Measurements from ENCODE around the gene PIEZO2. TPM values are rescaled to one million over a fixed set of nuclear protein-coding genes. Genes with fewer than 3 reads are reported as not detected.

Gene PIEZO2
- total RNA-seq, 1 donor, result 1.3 TPM

- no peak for DNase-seq (ENCODE audit: low read depth in 2 of 3, low spot score in 2 of 3)
Observed at GRCh38 chr18:11114653-11115052, 34.7 kb downstream of the PIEZO2 start.

GRCh38 chr18:11113937-11114336, 35.4 kb downstream of the PIEZO2 start:
- no peak for DNase-seq (ENCODE audit: low read depth in 2 of 3, low spot score in 2 of 3)

- no peak for DNase-seq (ENCODE audit: low read depth in 2 of 3, low spot score in 2 of 3)
Observed at GRCh38 chr18:11113046-11113548, 36.3 kb downstream of the PIEZO2 start.

- no peak for DNase-seq (ENCODE audit: low read depth in 2 of 3, low spot score in 2 of 3)
Observed at GRCh38 chr18:11112286-11112685, 37.1 kb downstream of the PIEZO2 start.

- no peak for DNase-seq (ENCODE audit: low read depth in 2 of 3, low spot score in 2 of 3)
Observed at GRCh38 chr18:11110509-11110908, 38.9 kb downstream of the PIEZO2 start.

GRCh38 chr18:11108947-11109346, 40.4 kb downstream of the PIEZO2 start:
- DNase-seq (ENCODE audit: low read depth in 2 of 3, low spot score in 2 of 3), result no peak

GRCh38 chr18:11106894-11107293, 42.5 kb downstream of the PIEZO2 start:
- no peak for DNase-seq (ENCODE audit: low read depth in 2 of 3, low spot score in 2 of 3)

GRCh38 chr18:11105463-11105862, 43.9 kb downstream of the PIEZO2 start:
- no peak for DNase-seq (ENCODE audit: low read depth in 2 of 3, low spot score in 2 of 3)

- DNase-seq (ENCODE audit: low read depth in 2 of 3, low spot score in 2 of 3), result no peak
Observed at GRCh38 chr18:11104307-11104706, 45.1 kb downstream of the PIEZO2 start.

- no peak for DNase-seq (ENCODE audit: low read depth in 2 of 3, low spot score in 2 of 3)
Observed at GRCh38 chr18:11096839-11097750, 52.3 kb downstream of the PIEZO2 start.

GRCh38 chr18:11096411-11096810, 53.0 kb downstream of the PIEZO2 start:
- no peak for DNase-seq (ENCODE audit: low read depth in 2 of 3, low spot score in 2 of 3)

GRCh38 chr18:11095674-11096293, 53.6 kb downstream of the PIEZO2 start:
- no peak for DNase-seq (ENCODE audit: low read depth in 2 of 3, low spot score in 2 of 3)

GRCh38 chr18:11095211-11095610, 54.2 kb downstream of the PIEZO2 start:
- DNase-seq (ENCODE audit: low read depth in 2 of 3, low spot score in 2 of 3), result no peak

GRCh38 chr18:11091746-11092145, 57.6 kb downstream of the PIEZO2 start:
- DNase-seq (ENCODE audit: low read depth in 2 of 3, low spot score in 2 of 3), result peak in 1 of 3 donors; percentile 1

GRCh38 chr18:11089931-11090715, 59.2 kb downstream of the PIEZO2 start:
- DNase-seq (ENCODE audit: low read depth in 2 of 3, low spot score in 2 of 3), result peak in 2 of 3 donors; percentile 32 to 57

GRCh38 chr18:11081009-11081532, 68.3 kb downstream of the PIEZO2 start:
- no peak for DNase-seq (ENCODE audit: low read depth in 2 of 3, low spot score in 2 of 3)

- no peak for DNase-seq (ENCODE audit: low read depth in 2 of 3, low spot score in 2 of 3)
Observed at GRCh38 chr18:11078491-11078890, 70.9 kb downstream of the PIEZO2 start.

GRCh38 chr18:11077548-11078187, 71.7 kb downstream of the PIEZO2 start:
- no peak for DNase-seq (ENCODE audit: low read depth in 2 of 3, low spot score in 2 of 3)

- no peak for DNase-seq (ENCODE audit: low read depth in 2 of 3, low spot score in 2 of 3)
Observed at GRCh38 chr18:11074889-11075288, 74.5 kb downstream of the PIEZO2 start.

GRCh38 chr18:11073971-11074370, 75.4 kb downstream of the PIEZO2 start:
- DNase-seq (ENCODE audit: low read depth in 2 of 3, low spot score in 2 of 3), result no peak
